HEK293T (cell line): Measurements from ENCODE around the gene CYP46A1.

Experiments
- ARNT ChIP-seq: fragments of 450-650 bp; IDR thresholded peaks from 2 replicates; pipeline ENCODE4 v1.6.1; 2017; ENCODE audit warnings: mild to moderate bottlenecking
- ELF4 ChIP-seq: fragments of 450-650 bp; IDR thresholded peaks from 2 replicates; pipeline ENCODE4 v1.6.1; 2017; ENCODE audit warnings: antibody characterized with exemption
- FOXA1 ChIP-seq: fragments of 450-650 bp; IDR thresholded peaks from 2 replicates; pipeline ENCODE4 v1.6.1; 2016; ENCODE audit warnings: mild to moderate bottlenecking
- FOXK2 ChIP-seq: fragments of 450-650 bp; IDR thresholded peaks from 2 replicates; pipeline ENCODE4 v1.6.1; 2016; ENCODE audit warnings: mild to moderate bottlenecking
- FOXM1 ChIP-seq: fragments of 450-650 bp; IDR thresholded peaks from 2 replicates; pipeline ENCODE4 v1.6.1; 2017; ENCODE audit warnings: mild to moderate bottlenecking, borderline replicate concordance
- NFRKB ChIP-seq: fragments of 450-650 bp; IDR thresholded peaks from 2 replicates; pipeline ENCODE4 v1.6.1; 2016; ENCODE audit warnings: mild to moderate bottlenecking, moderate library complexity
- SP1 ChIP-seq: fragments of 450-650 bp; IDR thresholded peaks from 2 replicates; pipeline ENCODE4 v1.6.1; 2017
- SUZ12 ChIP-seq: fragments of 450-650 bp; IDR thresholded peaks from 2 replicates; pipeline ENCODE4 v1.6.1; 2016; ENCODE audit warnings: mild to moderate bottlenecking
- TARDBP ChIP-seq: fragments of 450-650 bp; IDR thresholded peaks from 2 replicates; pipeline ENCODE4 v1.6.1; 2016
- ZNF384 ChIP-seq: fragments of 450-650 bp; IDR thresholded peaks from 2 replicates; pipeline ENCODE4 v1.6.1; 2016
- TF ChIP-seq, protein P1 (sequence below): fragments of 450-650 bp; IDR thresholded peaks from 2 replicates; pipeline ENCODE4 v1.6.1; 2016

- TF ChIP-seq FOXA1, result no peak
- TF ChIP-seq FOXK2, result no peak
- no peak for TF ChIP-seq ELF4
- TF ChIP-seq, protein P1, sequence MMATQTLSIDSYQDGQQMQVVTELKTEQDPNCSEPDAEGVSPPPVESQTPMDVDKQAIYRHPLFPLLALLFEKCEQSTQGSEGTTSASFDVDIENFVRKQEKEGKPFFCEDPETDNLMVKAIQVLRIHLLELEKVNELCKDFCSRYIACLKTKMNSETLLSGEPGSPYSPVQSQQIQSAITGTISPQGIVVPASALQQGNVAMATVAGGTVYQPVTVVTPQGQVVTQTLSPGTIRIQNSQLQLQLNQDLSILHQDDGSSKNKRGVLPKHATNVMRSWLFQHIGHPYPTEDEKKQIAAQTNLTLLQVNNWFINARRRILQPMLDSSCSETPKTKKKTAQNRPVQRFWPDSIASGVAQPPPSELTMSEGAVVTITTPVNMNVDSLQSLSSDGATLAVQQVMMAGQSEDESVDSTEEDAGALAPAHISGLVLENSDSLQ, result no peak
- TF ChIP-seq TARDBP, result no peak
- TF ChIP-seq NFRKB, result no peak
- TF ChIP-seq ZNF384, result no peak
- TF ChIP-seq SP1, result no peak
- no peak for TF ChIP-seq FOXM1
- no peak for TF ChIP-seq ARNT
- no peak for TF ChIP-seq SUZ12
Observed at GRCh38 chr14:99663386-99664057, 20.6 kb upstream of the CYP46A1 start.
